ENCODE data around the gene DNMT3L. TPM values are rescaled to one million over a fixed set of nuclear protein-coding genes. Genes with fewer than 3 reads are reported as not detected.

Gene DNMT3L
- total RNA-seq, 1 donor: not detected

GRCh38 chr21:44282370-44282769 lies 20.7 kb upstream of the DNMT3L start:
- no peak for DNase-seq (ENCODE audit: low read depth in 2 of 3, low spot score in 2 of 3)

GRCh38 chr21:44281801-44282200 lies 20.1 kb upstream of the DNMT3L start:
- DNase-seq (ENCODE audit: low read depth in 2 of 3, low spot score in 2 of 3): no peak

DNA sequence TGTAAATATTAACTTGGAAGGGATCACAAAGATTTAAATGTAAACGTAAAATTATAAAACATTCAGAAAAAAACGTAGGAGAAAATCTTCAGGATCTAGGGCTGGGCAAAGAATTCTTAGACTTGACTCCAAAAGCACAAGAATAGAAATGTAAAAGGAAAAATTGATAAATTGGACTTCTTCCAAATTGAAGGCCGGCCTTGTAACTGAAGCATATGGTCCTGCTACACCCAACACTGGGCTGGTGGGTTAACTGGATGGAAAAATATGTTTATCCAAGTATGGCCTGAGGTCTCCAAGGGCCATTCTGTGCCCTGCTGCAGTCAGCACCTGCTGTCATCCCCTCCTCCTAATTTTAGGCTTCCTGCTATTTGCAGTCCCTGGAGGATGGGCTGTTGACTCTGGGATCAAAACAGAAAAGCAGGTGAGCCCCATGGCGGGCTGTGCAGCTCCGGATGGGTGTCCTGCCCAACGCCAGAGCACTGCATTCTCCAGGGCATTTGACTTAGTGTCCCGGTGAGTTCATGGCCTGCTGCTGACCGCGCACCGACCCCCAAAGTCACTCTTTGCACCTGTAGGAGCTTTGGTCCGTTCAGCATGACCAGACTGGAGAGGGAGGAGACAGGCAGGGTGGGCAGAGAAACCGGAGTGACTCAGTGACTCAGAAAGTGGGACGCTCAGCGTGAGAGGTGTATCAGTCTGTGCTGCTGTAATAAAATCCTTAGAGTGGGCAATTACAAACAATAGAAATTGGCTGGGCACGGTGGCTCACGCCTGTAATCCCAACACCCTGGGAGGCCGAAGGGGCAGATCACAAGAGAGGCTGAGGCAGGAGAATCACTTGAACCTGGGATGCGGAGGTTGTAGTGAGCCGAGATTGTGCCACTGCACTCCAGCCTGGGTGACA lies 17.9 kb upstream of the DNMT3L start:
- no peak for DNase-seq (ENCODE audit: low read depth in 2 of 3, low spot score in 2 of 3)

DNA sequence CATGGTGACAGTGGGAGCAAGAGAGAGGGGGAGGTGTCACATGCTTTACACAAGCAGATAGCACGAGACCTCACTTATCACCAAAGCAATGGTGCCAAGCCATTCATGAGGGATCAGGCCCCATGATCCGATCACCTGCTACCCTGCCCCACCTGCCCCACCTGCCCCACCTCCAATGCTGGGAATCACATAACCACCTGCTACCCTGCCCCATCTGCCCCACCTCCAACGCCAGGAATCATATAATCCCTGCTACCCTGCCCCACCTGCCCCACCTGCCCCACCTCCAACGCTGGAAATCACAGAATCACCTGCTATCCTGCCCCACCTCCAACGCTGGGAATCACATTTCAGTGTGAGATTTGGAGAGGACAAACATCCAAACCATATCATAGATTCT lies 13.3 kb upstream of the DNMT3L start:
- no peak for DNase-seq (ENCODE audit: low read depth in 2 of 3, low spot score in 2 of 3)

DNA sequence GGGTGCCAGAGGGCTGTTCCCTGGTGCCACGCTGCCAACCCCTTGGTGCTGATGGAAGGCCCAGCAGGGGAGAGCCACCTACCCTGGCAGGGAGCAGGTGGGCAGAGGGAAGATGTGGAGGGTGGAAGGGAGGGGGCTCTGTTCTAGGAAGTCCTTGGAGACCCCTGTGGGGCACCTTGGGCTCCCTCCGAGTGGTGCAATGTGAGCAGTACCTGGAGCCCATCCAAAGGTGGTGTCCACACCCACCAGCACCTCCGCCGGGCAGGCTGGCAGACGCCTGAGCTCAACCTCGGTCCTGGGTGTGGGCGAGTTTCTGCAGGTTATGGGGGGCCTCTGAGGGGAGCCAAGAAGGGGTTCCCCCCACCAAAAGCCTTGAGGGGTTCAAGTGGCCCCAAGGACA lies 11.3 kb upstream of the DNMT3L start:
- DNase-seq (ENCODE audit: low read depth in 2 of 3, low spot score in 2 of 3): no peak

- DNase-seq (ENCODE audit: low read depth in 2 of 3, low spot score in 2 of 3): no peak
Observed at GRCh38 chr21:44272284-44272858, 10.7 kb upstream of the DNMT3L start.

DNA sequence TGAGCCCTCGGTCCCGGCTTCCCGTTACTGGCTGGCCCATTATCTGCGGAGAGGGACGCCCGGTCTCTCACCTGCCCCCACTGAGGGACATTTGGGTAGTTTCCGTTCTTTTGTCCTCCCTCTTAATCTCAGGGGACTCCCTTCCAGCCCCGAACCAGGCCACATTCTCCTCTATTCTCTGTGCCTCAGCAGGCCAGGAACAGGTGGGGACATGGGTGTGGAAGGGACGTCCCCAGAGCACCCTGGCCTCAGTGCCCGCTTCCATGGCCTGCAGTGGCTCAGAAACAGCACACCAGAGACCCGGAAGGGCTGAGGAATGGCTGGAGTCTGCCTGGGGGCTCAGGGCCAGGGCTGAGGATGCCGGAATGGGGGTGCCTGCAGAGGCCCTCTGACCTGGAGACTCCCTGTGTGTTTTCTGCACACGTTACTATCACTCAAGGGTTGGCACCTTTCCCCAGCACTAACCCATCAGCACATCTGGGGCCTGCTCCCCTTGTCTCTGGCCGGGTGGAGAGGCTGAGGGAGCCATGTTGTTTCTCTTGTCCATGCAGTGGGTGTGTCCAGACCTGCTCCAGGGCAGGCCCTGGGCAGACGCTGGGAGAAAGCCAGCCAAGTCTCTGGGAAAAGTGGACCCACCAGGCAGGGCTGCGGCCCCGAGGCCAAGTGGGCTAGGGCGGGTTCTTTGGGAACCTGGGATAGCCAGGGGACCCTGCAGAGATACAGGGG lies 10.0 kb upstream of the DNMT3L start:
- no peak for DNase-seq (ENCODE audit: low read depth in 2 of 3, low spot score in 2 of 3)

DNA sequence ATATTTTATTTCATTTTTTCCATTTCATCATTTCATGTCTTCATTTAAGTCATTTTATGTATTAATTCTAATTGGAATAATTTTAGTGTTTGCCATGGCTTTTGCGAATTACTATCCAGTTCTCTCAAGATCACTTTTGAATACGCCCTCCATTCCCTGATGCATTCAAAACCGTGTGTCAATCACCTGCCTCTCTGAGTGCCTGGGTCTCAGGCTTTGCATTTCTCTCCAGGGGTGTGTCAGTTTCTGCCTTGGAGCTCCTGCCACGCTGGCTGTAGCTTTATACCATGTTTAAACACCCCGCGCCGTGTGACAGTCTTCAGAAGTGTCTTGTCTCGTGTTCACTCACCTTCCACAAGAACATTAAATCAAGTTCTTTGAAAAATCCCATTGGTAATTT lies 7.4 kb upstream of the DNMT3L start:
- no peak for DNase-seq (ENCODE audit: low read depth in 2 of 3, low spot score in 2 of 3)

DNA sequence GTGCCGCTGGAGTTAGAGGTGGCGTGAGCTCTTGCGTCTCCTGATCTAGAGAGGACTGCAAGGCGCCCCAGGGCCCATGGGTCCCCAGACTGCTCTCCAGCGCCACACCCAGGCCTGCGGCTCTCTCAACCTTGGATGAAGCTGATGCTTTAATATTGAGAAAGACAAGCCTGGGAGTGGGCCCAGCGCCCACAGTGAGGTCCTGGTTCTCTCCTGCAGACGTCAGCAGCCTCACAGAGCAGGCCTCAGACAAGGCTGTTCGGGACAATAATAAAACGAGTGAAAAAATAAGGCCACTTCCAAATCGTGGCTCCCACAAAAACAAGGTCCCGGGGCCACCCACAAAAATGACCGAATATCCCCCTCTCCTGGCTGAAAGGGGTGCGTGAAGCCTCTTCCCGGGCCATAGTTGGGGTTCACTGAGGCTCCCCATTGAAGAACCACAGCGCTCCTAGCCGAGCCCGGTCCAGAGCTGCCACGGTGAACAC lies 6.0 kb upstream of the DNMT3L start:
- DNase-seq (ENCODE audit: low read depth in 2 of 3, low spot score in 2 of 3): peak in 2 of 3 donors; percentile 31 to 63

DNA sequence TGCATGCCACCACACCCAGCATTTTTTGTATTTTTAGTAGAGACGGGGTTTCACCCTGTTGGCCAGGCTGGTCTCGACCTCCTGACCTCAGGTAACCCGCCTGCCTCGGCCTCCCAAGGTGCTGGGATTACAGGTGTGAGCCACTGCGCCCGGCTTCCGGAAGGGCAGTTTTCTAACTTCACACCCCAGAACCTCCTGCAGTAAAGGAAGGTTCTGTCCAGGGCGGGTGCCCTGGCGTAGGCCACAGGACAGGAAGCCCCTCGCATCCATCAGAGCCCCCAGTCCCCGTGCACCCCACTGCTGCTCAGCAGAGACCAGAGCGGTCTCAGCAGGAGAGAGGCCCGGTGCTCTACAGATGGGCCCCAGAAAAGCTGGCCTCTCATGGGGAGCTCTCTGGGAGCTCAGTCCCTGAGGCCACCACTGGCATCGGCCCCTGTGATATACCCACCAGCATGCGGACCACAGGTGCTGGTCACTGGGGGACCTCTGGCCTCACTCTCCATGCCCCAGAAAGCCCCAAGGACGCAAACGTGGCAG lies 4.1 kb upstream of the DNMT3L start:
- DNase-seq (ENCODE audit: low read depth in 2 of 3, low spot score in 2 of 3): no peak

GRCh38 chr21:44263768-44264167 lies 2.1 kb upstream of the DNMT3L start:
- DNase-seq (ENCODE audit: low read depth in 2 of 3, low spot score in 2 of 3): no peak

DNA sequence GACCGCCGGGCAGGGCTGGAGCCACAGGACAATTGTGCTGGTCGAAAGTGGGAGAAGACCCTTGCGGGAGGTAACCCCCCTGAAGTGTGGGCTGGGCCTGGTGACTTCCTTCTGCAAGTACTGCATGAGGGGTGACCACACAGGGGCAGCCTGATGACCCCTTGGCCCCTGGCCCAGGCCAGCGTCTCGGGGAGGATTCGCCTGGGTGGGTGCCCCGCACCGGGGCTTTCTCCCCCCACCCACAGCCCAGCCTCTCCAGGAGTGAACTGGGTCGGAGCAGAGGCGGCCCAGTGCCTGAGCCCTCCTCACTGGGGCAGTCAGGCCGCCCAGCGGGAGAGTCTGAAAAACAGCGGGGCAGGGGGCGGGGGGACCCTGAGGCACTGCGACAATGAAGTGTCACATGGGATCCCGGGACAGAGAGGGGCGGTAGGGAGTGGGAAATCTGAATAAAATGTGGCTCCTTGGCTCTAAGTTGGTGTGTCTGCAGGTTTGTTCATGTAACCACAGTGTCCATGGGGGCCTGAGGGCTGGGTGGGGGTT lies 1.6 kb upstream of the DNMT3L start:
- no peak for DNase-seq (ENCODE audit: low read depth in 2 of 3, low spot score in 2 of 3)

- no peak for DNase-seq (ENCODE audit: low read depth in 2 of 3, low spot score in 2 of 3)
Observed at GRCh38 chr21:44262338-44263056, 800 bp upstream of the DNMT3L start.

DNA sequence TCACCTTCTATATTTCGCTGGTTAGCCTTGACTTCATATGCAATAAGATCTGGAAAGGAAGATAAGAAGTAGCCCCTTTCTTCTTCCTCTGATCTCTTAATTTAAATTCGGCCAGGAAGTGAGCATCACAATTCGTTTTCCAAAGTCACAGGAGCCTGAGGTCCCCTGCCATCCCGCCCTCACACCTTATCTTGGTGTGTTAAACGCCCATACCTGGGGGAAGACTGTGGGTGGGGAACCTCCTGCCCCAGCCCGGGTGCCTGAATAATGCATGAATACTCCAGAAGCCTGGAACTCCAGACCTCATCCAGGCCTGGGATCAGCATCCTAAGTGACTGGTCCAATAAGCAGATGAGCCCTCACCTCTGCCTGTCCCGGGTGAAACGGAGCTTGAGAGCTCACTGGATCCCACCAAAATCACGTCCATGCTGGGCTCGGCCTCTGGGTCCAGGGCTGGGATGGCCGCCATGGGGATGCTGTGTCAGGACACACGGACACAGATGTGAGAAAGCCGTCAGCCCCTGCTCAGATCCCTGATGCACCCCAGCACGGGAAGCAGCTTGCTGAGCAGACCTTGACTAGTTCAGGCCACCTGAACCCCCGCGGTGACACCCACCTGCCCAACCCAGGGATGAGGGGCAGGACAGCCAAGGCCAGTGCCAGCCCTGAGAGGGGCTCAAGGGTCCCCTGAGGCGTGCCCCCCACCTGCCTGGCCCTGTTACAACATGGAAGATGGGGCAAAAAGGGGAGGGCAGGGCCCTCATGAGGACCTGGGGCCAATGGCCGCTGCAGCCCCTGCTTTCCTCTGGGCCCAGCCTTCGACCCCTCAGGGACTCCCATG lies 686 bp downstream of the DNMT3L start:
- no peak for DNase-seq (ENCODE audit: low read depth in 2 of 3, low spot score in 2 of 3)

DNA sequence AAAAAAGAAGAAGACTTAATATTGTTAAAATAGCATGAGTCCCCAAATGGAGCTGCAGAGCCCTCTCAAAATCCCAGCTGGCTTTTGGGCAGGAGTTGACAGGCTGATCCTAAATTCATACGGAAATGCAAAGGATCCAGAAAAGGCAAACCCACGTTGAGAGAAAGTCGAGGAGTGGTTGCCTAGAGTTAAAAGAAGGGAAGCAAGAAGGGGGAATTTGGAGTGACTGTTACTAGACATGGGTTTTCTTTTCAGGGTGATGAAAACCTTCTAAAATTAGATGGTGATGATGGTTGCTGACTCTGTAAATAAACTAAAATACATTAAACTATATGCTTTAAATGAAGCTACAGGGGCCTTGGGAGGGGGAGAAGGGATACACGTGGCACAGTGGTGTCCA lies 1.6 kb downstream of the DNMT3L start:
- DNase-seq (ENCODE audit: low read depth in 2 of 3, low spot score in 2 of 3): no peak

- DNase-seq (ENCODE audit: low read depth in 2 of 3, low spot score in 2 of 3): no peak
Observed at GRCh38 chr21:44259082-44259705, 2.5 kb downstream of the DNMT3L start.

DNA sequence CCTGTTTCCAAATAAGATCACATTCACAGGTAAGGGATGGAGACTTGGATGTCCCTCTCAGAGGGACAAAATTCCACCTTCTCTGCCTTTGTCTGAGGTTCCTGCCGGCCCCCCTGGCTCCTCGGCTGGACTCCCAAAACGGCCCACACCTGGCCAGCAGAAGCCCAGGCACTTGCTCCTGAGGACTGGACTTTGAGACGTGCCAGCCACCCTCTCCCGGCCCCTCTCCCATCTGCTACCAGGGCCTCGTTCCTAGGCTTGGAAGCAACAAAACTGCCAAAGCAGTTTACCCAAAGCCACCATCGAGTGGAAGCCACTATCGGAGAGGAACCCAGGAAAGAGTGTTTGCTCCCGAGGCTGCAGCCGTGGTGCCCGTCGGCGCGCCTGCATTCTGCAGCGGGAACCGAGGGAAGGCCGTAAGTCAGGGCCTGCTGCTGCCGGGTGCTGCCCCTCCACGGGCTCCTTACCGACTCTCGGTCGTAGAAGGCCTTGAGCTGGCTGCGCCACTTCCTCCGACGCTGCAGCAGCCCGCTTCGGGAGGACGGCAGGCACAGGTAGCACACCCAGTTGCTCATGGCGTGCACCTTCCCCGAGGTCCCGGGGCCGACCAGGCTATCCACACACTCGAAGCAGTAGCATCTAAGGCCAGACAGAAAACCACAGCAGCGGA lies 3.5 kb downstream of the DNMT3L start:
- no peak for DNase-seq (ENCODE audit: low read depth in 2 of 3, low spot score in 2 of 3)

GRCh38 chr21:44255511-44255981 lies 6.2 kb downstream of the DNMT3L start:
- no peak for DNase-seq (ENCODE audit: low read depth in 2 of 3, low spot score in 2 of 3)
